ENCODE measurements around the gene TMC2. TPM values are rescaled to one million over a fixed set of nuclear protein-coding genes. Genes with fewer than 3 reads are reported as not detected.

The TMC2 gene
- total RNA-seq, 2 experiments from 2014 or later: not detected

- Mint-ChIP-seq H3K9me3 (no peaks in the 10 kb centered on the region), H3K4me3 (peak overlapping the region; percentile 84), H3K4me1 (peaks cover 68% of the 10 kb centered on the region), H3K36me3 (ENCODE audit: low read depth) (peaks cover 69% of the 10 kb centered on the region), H3K27me3 (no peaks in the 10 kb centered on the region), H3K27ac (peak overlapping the region; percentile 75)
- ChIA-PET CTCF (interaction anchor here (1.6 kb wide), 1 partner anchor 133 kb away, joined by 5 read pairs; no protein-coding TSS in a partner anchor), POLR2A (interaction anchor here (3.4 to 6.0 kb wide), 3 partner anchors 9 to 185 kb away, joined by 16 to 199 read pairs (median 75); partner anchors contain the start of genes IDH3B and SNRPB)
- no peak for DNase-seq
These were observed 118.5 kb downstream of the TMC2 start for GRCh38 chr20:2654831-2655230.

- H3K4me3 Mint-ChIP-seq: no peak overlapping the region
- ChIA-PET POLR2A (interaction anchor here (1.0 to 6.0 kb wide), 3 partner anchors 8 to 131 kb away, joined by 3 to 199 read pairs (median 16); partner anchors contain the start of gene IDH3B), CTCF (interaction anchor here (1.6 kb wide), 1 partner anchor 134 kb away, joined by 5 read pairs; no protein-coding TSS in a partner anchor)
- peaks cover 75% of the 10 kb centered on the region for H3K36me3 Mint-ChIP-seq (ENCODE audit: low read depth)
- no peak overlapping the region for H3K27ac Mint-ChIP-seq
- H3K27me3 Mint-ChIP-seq: no peaks in the 10 kb centered on the region
- no peak for DNase-seq
- peaks cover 63% of the 10 kb centered on the region for H3K4me1 Mint-ChIP-seq
- H3K9me3 Mint-ChIP-seq: no peaks in the 10 kb centered on the region
These were observed 119.2 kb downstream of the TMC2 start for GRCh38 chr20:2655331-2656116.

DNA sequence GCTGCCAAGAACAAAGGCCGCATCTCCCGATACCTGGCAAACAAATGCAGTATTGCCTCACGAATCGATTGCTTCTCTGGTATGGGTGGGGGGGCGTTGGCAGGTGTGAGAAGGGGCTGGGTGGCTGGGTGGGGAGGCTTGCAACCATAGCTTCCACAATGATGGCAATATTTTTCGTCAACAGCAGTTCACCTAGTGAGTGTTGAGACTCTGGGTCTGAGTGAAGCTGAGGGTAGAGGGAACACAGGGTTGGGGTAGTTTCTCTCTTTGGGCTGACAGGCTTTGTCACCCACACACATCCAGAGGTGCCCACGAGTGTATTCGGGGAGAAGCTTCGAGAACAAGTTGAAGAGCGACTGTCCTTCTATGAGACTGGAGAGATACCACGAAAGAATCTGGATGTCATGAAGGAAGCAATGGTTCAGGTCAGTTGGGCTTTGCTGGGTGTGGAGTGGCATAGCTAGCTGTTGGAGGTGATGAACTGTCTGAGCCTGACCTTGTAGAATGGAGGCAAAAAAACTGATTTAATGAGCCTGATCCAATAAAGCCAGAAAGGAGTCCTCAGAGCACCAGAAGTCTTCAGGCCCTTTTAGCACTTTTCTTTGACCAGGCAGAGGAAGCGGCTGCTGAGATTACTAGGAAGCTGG is 120.2 kb downstream of the TMC2 start:
- Mint-ChIP-seq H3K4me3 (no peak overlapping the region), H3K36me3 (ENCODE audit: low read depth) (peaks cover 81% of the 10 kb centered on the region), H3K4me1 (peaks cover 61% of the 10 kb centered on the region), H3K9me3 (no peaks in the 10 kb centered on the region), H3K27me3 (no peaks in the 10 kb centered on the region), H3K27ac (peak overlapping the region; percentile 56)
- CTCF ChIA-PET: no interaction called here
- POLR2A ChIA-PET: interaction anchor here (0.7 to 1.0 kb wide), 3 partner anchors 9 to 186 kb away, joined by 3 to 4 read pairs (median 3); partner anchors contain the start of gene SNRPB
- DNase-seq: no peak

GRCh38 chr20:2657241-2657640 is 120.9 kb downstream of the TMC2 start:
- no peaks in the 10 kb centered on the region for H3K27me3 Mint-ChIP-seq
- no peak for DNase-seq
- peak overlapping the region; percentile 8 for H3K27ac Mint-ChIP-seq
- H3K36me3 Mint-ChIP-seq (ENCODE audit: low read depth): peaks cover 86% of the 10 kb centered on the region
- H3K4me1 Mint-ChIP-seq: peaks cover 66% of the 10 kb centered on the region
- CTCF ChIA-PET: no interaction called here
- no peaks in the 10 kb centered on the region for H3K9me3 Mint-ChIP-seq
- POLR2A ChIA-PET: interaction anchor here (0.6 to 1.4 kb wide), 3 partner anchors 105 to 186 kb away, joined by 3 to 4 read pairs (median 3); partner anchors contain the start of gene SNRPB
- H3K4me3 Mint-ChIP-seq: no peak overlapping the region

DNA sequence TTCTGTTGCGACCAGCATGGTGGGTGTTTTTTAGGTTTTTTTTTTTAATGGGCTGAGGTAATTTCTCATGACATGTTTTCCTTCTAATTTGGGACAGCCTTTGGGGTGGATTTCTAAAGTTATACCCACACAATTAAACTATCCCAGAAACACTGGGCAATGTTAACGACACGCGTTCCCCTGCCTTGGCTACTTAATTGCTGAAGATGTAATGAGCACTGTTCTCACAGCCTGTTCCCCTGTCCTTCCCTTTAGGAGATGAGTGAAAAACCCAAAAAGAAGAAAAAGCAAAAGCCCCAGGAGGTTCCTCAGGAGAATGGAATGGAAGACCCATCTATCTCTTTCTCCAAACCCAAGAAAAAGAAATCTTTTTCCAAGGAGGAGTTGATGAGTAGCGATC is 121.3 kb downstream of the TMC2 start:
- CTCF ChIA-PET: no interaction called here
- H3K9me3 Mint-ChIP-seq: no peaks in the 10 kb centered on the region
- H3K27ac Mint-ChIP-seq: no peak overlapping the region
- peaks cover 87% of the 10 kb centered on the region for H3K36me3 Mint-ChIP-seq (ENCODE audit: low read depth)
- H3K4me1 Mint-ChIP-seq: peaks cover 67% of the 10 kb centered on the region
- H3K4me3 Mint-ChIP-seq: no peak overlapping the region
- H3K27me3 Mint-ChIP-seq: no peaks in the 10 kb centered on the region
- no peak for DNase-seq
- POLR2A ChIA-PET: interaction anchor here (0.6 to 1.4 kb wide), 2 partner anchors 104 to 134 kb away, joined by 3 read pairs; no protein-coding TSS in a partner anchor

- Mint-ChIP-seq H3K4me3 (no peak overlapping the region), H3K27ac (peak overlapping the region; percentile 44), H3K4me1 (peaks cover 74% of the 10 kb centered on the region), H3K36me3 (ENCODE audit: low read depth) (peaks cover 78% of the 10 kb centered on the region), H3K27me3 (no peaks in the 10 kb centered on the region), H3K9me3 (no peaks in the 10 kb centered on the region)
- POLR2A ChIA-PET: interaction anchor here (1.4 kb wide), 1 partner anchor 135 kb away, joined by 3 read pairs; no protein-coding TSS in a partner anchor
- no peak for DNase-seq
- CTCF ChIA-PET: no interaction called here
These were observed 122.3 kb downstream of the TMC2 start for GRCh38 chr20:2658414-2659354.

DNA sequence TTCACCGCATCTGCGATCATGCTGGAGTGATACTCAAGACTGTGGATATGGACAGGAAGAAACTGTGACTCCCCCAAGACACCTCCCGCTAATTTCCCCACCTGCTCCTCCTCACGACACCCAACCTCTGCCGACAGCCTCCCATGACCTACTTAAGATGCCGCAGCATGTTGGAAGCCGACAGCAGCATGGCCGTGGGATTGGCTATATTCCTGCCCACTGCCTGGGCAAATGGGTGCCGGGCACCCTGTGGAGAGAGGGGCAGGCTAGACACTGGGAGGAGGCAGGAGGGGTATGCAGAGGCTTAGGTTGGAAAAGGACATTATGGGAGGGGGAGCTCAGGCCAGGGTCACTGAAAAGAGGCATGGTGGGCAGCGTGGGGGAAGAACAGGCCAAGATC is 123.2 kb downstream of the TMC2 start:
- Mint-ChIP-seq H3K9me3 (no peaks in the 10 kb centered on the region), H3K4me3 (no peak overlapping the region), H3K36me3 (ENCODE audit: low read depth) (peaks cover 74% of the 10 kb centered on the region), H3K4me1 (peaks cover 72% of the 10 kb centered on the region), H3K27me3 (no peaks in the 10 kb centered on the region), H3K27ac (no peak overlapping the region)
- DNase-seq: no peak
- ChIA-PET CTCF (no interaction called here), POLR2A (interaction anchor here (1.0 to 9.3 kb wide), 2 partner anchors 7 to 136 kb away, joined by 3 to 199 read pairs; partner anchors contain the start of gene NOP56)

DNA sequence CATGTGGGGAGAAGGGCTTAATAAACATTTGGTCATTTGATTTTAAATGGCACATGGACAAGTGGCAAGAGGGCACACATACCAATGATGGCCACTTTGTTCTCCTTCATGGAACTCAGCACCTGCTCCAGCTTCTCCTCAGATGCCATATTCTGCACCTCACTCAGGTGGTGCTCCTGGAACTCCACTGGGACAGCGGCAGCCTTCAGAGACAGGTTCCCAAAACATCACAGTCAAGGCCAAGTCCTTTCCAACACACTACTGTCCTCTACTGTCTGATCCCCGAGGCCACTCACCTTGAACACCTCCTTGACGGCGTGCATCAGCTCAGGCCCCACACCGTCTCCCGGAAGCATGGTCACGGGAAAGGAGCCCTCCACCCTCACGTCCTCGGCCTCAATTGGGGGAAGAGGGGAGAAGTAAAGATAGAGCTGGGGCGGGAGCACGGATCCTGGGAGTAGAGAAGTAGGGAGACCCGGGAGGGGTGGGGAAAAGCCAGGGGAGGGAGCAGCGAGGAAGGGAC is 127.1 kb downstream of the TMC2 start:
- peaks cover 3% of the 10 kb centered on the region for H3K27me3 Mint-ChIP-seq
- H3K36me3 Mint-ChIP-seq (ENCODE audit: low read depth): peaks cover 36% of the 10 kb centered on the region
- ChIA-PET CTCF (interaction anchor here (1.4 to 2.6 kb wide), 2 partner anchors 11 to 90 kb away, joined by 3 to 18 read pairs; partner anchors contain the start of gene NOP56), POLR2A (interaction anchor here (0.9 to 9.3 kb wide), 10 partner anchors 10 to 327 kb away, joined by 3 to 199 read pairs (median 7); partner anchors contain the start of genes NOP56, PCED1A, PTPRA and SNRPB)
- no peaks in the 10 kb centered on the region for H3K9me3 Mint-ChIP-seq
- H3K27ac Mint-ChIP-seq: peak overlapping the region; percentile 95
- DNase-seq: no peak
- H3K4me1 Mint-ChIP-seq: peaks cover 41% of the 10 kb centered on the region
- H3K4me3 Mint-ChIP-seq: peak overlapping the region; percentile 84

GRCh38 chr20:2663887-2664719 is 127.7 kb downstream of the TMC2 start, which contains the start of gene IDH3B:
TSS of gene IDH3B (minus strand) at chr20:2664216. CDS start at chr20:2664188, 28 bp downstream.
- H3K27ac Mint-ChIP-seq: peak within 1 kb of the TSS; percentile 95
- ChIA-PET CTCF (interaction anchor here (0.8 to 2.6 kb wide), 5 partner anchors 10 to 142 kb away, joined by 3 to 18 read pairs (median 3); partner anchors contain the start of gene NOP56), POLR2A (interaction anchor here (0.7 to 9.3 kb wide), 14 partner anchors 9 to 210 kb away, joined by 3 to 199 read pairs (median 6); partner anchors contain the start of genes NOP56, PCED1A, PTPRA and SNRPB)
- H3K4me1 Mint-ChIP-seq: peaks cover 34% of the 10 kb centered on the region
- no peaks in the 10 kb centered on the region for H3K9me3 Mint-ChIP-seq
- peak; percentile 95 for DNase-seq
- peaks cover 30% of the 10 kb centered on the region for H3K36me3 Mint-ChIP-seq (ENCODE audit: low read depth)
- H3K4me3 Mint-ChIP-seq: peak within 1 kb of the TSS; percentile 84
- H3K27me3 Mint-ChIP-seq: peaks cover 8% of the 10 kb centered on the region

GRCh38 chr20:2671977-2672376 is 135.6 kb downstream of the TMC2 start:
- Mint-ChIP-seq H3K27me3 (peaks cover 15% of the 10 kb centered on the region), H3K4me3 (no peak overlapping the region), H3K27ac (no peak overlapping the region), H3K4me1 (no peaks in the 10 kb centered on the region), H3K9me3 (no peaks in the 10 kb centered on the region), H3K36me3 (ENCODE audit: low read depth) (no peaks in the 10 kb centered on the region)
- POLR2A ChIA-PET: interaction anchor here (1.4 kb wide), 1 partner anchor 8 kb away, joined by 6 read pairs; the partner anchor contains the start of gene IDH3B
- CTCF ChIA-PET: interaction anchor here (0.6 to 1.4 kb wide), 3 partner anchors 20 to 179 kb away, joined by 3 read pairs; no protein-coding TSS in a partner anchor
- DNase-seq: no peak

DNA sequence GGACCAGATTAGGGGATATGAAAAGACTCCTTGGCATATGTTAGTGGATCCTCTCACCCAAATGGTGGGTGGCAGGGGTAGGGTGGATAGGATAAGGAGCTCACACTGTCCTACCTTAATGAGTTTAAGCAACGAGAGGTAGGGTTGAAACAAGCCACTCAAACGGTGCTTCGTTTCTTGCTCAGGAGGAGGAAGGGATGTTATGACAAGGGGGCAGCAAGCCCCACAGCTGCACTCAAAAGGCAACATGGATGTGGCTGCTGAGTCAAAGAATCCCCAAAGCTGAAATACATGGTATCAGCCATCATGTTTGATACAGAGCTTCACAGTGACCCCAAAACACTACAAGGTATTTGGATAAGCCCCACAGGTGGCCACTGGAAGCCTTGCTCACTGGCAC is 136.1 kb downstream of the TMC2 start:
- CTCF ChIA-PET: interaction anchor here (1.1 to 1.8 kb wide), 3 partner anchors 21 to 465 kb away, joined by 3 read pairs; no protein-coding TSS in a partner anchor
- H3K4me3 Mint-ChIP-seq: no peak overlapping the region
- H3K27ac Mint-ChIP-seq: no peak overlapping the region
- H3K36me3 Mint-ChIP-seq (ENCODE audit: low read depth): no peaks in the 10 kb centered on the region
- H3K27me3 Mint-ChIP-seq: peaks cover 15% of the 10 kb centered on the region
- POLR2A ChIA-PET: interaction anchor here (1.4 kb wide), 1 partner anchor 8 kb away, joined by 6 read pairs; the partner anchor contains the start of gene IDH3B
- no peaks in the 10 kb centered on the region for H3K9me3 Mint-ChIP-seq
- no peaks in the 10 kb centered on the region for H3K4me1 Mint-ChIP-seq
- no peak for DNase-seq
